Stomach (tissue), 4 donors: ENCODE results near the gene A1BG.

Source experiments
- POLR2A ChIP-seq, 4 donors: fragments of 450-650 bp; IDR thresholded peaks; one replicate each; pipeline ENCODE4 v1.6.1; 2016; ENCODE audit warnings: antibody characterized with exemption in 4 of 4, control low read depth in 2 of 4, mild to moderate bottlenecking in 1 of 4, moderate library complexity in 1 of 4
- POLR2AphosphoS5 ChIP-seq, 3 donors: sonication (generic); formaldehyde crosslinking; IDR thresholded peaks; one replicate each; pipeline ENCODE4 v1.6.1; 2016; ENCODE audit warnings: antibody characterized with exemption in 3 of 3
- TF ChIP-seq, protein P1 (sequence below), 7 experiments: fragments of 450-650 bp in 4 of 7; fragments of 200-600 bp in 3 of 7; sonication (generic) in 3 of 7; IDR thresholded peaks; one replicate each; pipeline ENCODE4 v1.5.1; 2016 to 2019; ENCODE audit warnings: antibody characterized with exemption in 7 of 7, control low read depth in 2 of 7, mild to moderate bottlenecking in 1 of 7

DNA sequence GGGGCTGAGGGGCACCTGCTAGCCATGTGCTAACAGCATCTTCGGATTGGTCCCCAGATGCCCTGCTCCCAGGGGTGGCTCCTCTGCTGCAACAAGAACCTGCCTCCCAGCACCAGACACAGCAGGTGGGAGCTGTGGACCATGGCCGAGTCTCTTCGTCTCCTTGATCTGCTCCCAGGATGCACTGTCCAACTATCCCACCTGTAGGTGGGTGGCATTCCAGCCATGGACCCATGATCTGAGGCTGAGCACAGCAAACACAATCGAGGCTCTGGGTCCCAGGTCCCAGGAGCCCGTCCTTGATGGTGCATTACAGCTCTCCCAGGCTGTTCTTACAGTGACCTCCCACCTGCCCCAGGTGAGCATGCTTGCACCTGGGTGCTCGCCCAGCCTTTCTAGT lies 26.0 kb upstream of the A1BG start:
- TF ChIP-seq, protein P1, sequence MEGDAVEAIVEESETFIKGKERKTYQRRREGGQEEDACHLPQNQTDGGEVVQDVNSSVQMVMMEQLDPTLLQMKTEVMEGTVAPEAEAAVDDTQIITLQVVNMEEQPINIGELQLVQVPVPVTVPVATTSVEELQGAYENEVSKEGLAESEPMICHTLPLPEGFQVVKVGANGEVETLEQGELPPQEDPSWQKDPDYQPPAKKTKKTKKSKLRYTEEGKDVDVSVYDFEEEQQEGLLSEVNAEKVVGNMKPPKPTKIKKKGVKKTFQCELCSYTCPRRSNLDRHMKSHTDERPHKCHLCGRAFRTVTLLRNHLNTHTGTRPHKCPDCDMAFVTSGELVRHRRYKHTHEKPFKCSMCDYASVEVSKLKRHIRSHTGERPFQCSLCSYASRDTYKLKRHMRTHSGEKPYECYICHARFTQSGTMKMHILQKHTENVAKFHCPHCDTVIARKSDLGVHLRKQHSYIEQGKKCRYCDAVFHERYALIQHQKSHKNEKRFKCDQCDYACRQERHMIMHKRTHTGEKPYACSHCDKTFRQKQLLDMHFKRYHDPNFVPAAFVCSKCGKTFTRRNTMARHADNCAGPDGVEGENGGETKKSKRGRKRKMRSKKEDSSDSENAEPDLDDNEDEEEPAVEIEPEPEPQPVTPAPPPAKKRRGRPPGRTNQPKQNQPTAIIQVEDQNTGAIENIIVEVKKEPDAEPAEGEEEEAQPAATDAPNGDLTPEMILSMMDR (IDR thresholded peaks at IDR 0.05), result no peak
- TF ChIP-seq POLR2AphosphoS5 (IDR thresholded peaks at IDR 0.05) (no peak), POLR2A (IDR thresholded peaks at IDR 0.05) (no peak)
